Heart left ventricle (tissue), 16 donors: Measurements from ENCODE around the gene KLHDC9. TPM values are rescaled to one million over a fixed set of nuclear protein-coding genes. Genes with fewer than 3 reads are reported as not detected.

Experiments used
- ATAC-seq, 4 donors: fragments of 200-7000 bp; cut with Tn5 transposase; one replicate each; pipeline ENCODE4 v1.9.1; 2020 to 2022; ENCODE audit warnings: moderate library complexity in 4 of 4, mild to moderate bottlenecking in 3 of 4, moderate number of reproducible peaks in 1 of 4
- DNase-seq, 5 donors: peaks; one replicate each; pipeline ENCODE4 v3.0.0-alpha.2; 2020
- H3K27ac ChIP-seq, 12 donors: fragments of 200-600 bp; sonication (generic) in 4 of 12; one replicate each; pipeline versions ENCODE4 v1.5.0 to v1.8.0; 2016 to 2022; ENCODE audit warnings: mild to moderate bottlenecking in 2 of 12
- H3K27me3 ChIP-seq, 9 donors: fragments of 200-600 bp; sonication (generic) in 2 of 9; one replicate each; pipeline versions ENCODE4 v1.5.1 to v1.8.0; 2016 to 2022; ENCODE audit warnings: mild to moderate bottlenecking in 3 of 9
- H3K36me3 ChIP-seq, 9 donors: fragments of 200-600 bp; sonication (generic) in 2 of 9; one replicate each; pipeline versions ENCODE4 v1.5.0 to v1.8.0; 2018 to 2022; ENCODE audit warnings: mild to moderate bottlenecking in 2 of 9
- H3K4me1 ChIP-seq, 12 donors: fragments of 200-600 bp; sonication (generic) in 4 of 12; one replicate each; pipeline versions ENCODE4 v1.5.0 to v1.8.0; 2016 to 2022; ENCODE audit warnings: mild to moderate bottlenecking in 3 of 12
- H3K4me3 ChIP-seq, 12 donors: fragments of 200-600 bp; sonication (generic) in 4 of 12; one replicate each; pipeline versions ENCODE4 v1.5.0 to v1.8.0; 2017 to 2022; ENCODE audit warnings: mild to moderate bottlenecking in 9 of 12, moderate library complexity in 4 of 12
- H3K9me3 ChIP-seq, 12 donors: fragments of 200-600 bp; sonication (generic) in 4 of 12; one replicate each; pipeline versions ENCODE4 v1.5.0 to v1.8.0; 2016 to 2022; ENCODE audit warnings: mild to moderate bottlenecking in 1 of 12
- POLR2A ChIP-seq, 2 donors: fragments of 450-650 bp; IDR thresholded peaks; one replicate each; pipeline ENCODE4 v1.6.1; 2017; ENCODE audit warnings: antibody characterized with exemption in 2 of 2, mild to moderate bottlenecking in 2 of 2, moderate library complexity in 2 of 2
- WGBS, 4 donors: extraction: QIAGEN DNeasy Blood & Tissue Kit in 2 of 4; methylation state at CpG; one replicate each; pipeline versions ENCODE4 v1.1.5 to v1.1.7; 2013 to 2018; 5-methylcytosine and 5-hydroxymethylcytosine counted together
- intact Hi-C, 10 donors: fragments of 100-400 bp; cut with DNase I; formaldehyde crosslinking; loops; one replicate each; pipeline versions ENCODE4 v1.11.1 to v1.14.2; 2022
- polyA plus RNA-seq, 2 donors: library from polyadenylated mRNA; stranded (reverse); fragments of 200-250 nt; gene quantifications; one replicate each; pipeline ENCODE4 v1.2.3, GENCODE V29; 2013
- total RNA-seq, 9 donors: library from RNA; depleted of rRNA in 2 of 9; stranded (reverse); fragments of >200 nt in 2 of 9; fragmentation: NEBNext Ultra II Directional in 3 of 9; extraction: Animal tissue kit (Norgen Biotek cat#: 25700) in 3 of 9; gene quantifications; one replicate each; pipeline versions ENCODE4 v1.1.0 to v1.2.4, GENCODE V29; 2016 to 2023
- TF ChIP-seq, protein P1 (sequence below), 12 donors: fragments of 200-600 bp; sonication (generic) in 4 of 12; IDR thresholded peaks; one replicate each; pipeline versions ENCODE4 v1.5.0 to v1.8.0; 2018 to 2022; ENCODE audit warnings: antibody characterized with exemption in 12 of 12, mild to moderate bottlenecking in 5 of 12
- donor health status: ischemic (EF 13 %, LVEDD 7.1; RV severe dilation, severe dysfunction).
- donor health status: healthy with polysubstance abuse.
- donor health status: DM: no; HTN: yes; CAD: no.
- donor health status: DM: no; HTN: no; CAD: no.
- donor health status: ischemic (EF 25% LVEDD 6.9; RV normal size, moderate dysfunction).
- donor health status: ischemic (EF 25% LVEDD 5.7; RV mildly dilated, moderate dysfunction).
- donor health status: healthy.
- donor health status: DM: yes; HTN: yes; CAD: no.
- donor health status: ischemic (EF 35%, LVEDD 5.7; RV mildly dilated, moderate dysfunction).
- donor health status: nonischemic (EF 11% LVEDD 7.7; RV severe dilation, severe dysfunction).
- donor health status: DM: yes; HTN: yes; CAD: no.
- donor health status: PGD.
- donor health status: ischemic (EF 29% LVEDD 5.4; RV normal size, mild dysfunction).
- donor health status: nonischemic (EF 23%, LVEDD 6.1; RV moderate dilation, normal function).

Gene KLHDC9
- total and polyA plus RNA-seq, 11 donors = 0.43 to 13.3 (median 4.8) TPM

DNA sequence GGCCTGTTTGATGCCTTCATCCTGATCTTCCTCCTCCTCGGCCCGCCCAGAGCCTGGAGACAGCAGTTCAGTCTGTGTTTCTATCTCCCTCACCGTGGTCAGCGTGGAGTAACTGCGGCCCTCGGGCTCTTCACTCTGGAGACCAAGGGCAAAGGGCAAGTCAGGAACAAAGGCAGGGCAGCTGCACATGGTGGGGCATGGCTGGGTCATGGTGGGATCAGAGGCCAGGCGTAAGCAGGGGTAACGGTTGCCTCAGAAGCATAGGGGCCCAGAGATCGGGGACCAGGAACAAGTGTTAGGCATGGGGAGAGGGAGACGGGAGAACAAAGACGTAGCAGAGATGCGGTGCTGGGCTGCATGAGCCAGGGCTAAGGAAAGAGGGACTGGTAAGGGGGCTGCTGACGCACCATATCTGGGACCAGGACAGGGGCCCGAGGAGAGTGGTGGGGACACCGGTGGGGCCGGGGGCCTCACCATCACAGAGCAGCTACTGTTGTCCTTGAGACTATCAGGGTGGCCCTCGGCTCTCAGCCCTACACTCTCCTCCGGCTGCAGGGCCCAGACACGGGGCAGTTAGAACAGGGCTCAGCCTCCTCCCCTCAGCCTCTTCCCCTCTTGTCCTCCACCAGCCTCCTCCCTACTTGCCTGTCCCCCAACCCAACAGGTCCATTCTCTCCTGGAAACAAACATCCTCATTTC, 25.3 kb upstream of the KLHDC9 start:
- peaks cover 0 to 16% (median 0%) of the 10 kb centered on the region in 12 donors for H3K4me1 ChIP-seq
- TF ChIP-seq POLR2A (IDR thresholded peaks at IDR 0.05) = no peak
- TF ChIP-seq, protein P1, sequence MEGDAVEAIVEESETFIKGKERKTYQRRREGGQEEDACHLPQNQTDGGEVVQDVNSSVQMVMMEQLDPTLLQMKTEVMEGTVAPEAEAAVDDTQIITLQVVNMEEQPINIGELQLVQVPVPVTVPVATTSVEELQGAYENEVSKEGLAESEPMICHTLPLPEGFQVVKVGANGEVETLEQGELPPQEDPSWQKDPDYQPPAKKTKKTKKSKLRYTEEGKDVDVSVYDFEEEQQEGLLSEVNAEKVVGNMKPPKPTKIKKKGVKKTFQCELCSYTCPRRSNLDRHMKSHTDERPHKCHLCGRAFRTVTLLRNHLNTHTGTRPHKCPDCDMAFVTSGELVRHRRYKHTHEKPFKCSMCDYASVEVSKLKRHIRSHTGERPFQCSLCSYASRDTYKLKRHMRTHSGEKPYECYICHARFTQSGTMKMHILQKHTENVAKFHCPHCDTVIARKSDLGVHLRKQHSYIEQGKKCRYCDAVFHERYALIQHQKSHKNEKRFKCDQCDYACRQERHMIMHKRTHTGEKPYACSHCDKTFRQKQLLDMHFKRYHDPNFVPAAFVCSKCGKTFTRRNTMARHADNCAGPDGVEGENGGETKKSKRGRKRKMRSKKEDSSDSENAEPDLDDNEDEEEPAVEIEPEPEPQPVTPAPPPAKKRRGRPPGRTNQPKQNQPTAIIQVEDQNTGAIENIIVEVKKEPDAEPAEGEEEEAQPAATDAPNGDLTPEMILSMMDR (IDR thresholded peaks at IDR 0.05) = no peak
- H3K27me3 ChIP-seq = no peaks in the 10 kb centered on the region
- intact Hi-C loops = no loop called here
- DNase-seq = no peak
- H3K4me3 ChIP-seq = no peak overlapping the region
- ATAC-seq = no peak
- H3K27ac ChIP-seq = no peak overlapping the region
- H3K9me3 ChIP-seq = no peaks in the 10 kb centered on the region
- 91 to 96% (median 94%) methylated on average over 19 of the region's 19 CpGs for WGBS, 4 donors
- no peaks in the 10 kb centered on the region for H3K36me3 ChIP-seq

DNA sequence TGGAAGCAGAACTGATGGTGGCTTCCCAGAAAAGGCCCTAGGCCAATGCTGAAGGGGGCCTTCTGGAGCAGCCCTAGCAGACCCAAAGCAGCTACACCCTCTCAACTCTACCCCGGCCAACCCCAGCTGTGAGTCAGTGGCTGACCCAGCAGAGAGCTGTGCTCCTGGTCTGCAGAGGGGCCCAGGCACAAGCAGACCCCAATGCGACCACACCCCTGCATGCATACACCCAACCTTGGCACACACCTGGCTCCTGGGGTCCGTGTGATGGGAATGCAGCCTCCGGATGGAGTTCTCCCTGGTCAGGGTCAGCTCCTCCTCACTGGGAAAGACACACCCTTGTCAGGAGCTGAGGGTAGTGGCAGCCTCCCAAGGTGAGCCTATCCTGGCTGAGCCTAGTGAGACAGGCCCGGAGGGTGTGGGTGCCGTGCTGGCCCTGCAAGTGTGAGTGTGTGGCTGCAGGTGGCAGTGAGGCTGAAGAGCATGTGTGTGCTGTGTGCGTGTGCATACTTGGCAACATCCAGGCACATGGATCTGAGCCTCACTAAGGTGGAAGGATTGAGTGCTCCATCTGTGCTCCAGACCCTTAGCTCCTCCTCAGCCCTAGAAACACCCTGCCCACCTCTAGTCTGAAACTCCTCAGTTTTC, 24.6 kb upstream of the KLHDC9 start:
- 70 to 89% (median 80%) methylated on average over 4 to 7 of the region's 7 CpGs for WGBS, 4 donors
- intact Hi-C loops = no loop called here
- no peaks in the 10 kb centered on the region for H3K36me3 ChIP-seq
- DNase-seq (no peak), ATAC-seq (no peak)
- no peak overlapping the region for H3K27ac ChIP-seq
- H3K4me1 ChIP-seq = peaks cover 0 to 16% (median 0%) of the 10 kb centered on the region in 12 donors
- H3K9me3 ChIP-seq = no peaks in the 10 kb centered on the region
- H3K4me3 ChIP-seq = no peak overlapping the region
- no peaks in the 10 kb centered on the region for H3K27me3 ChIP-seq
- TF ChIP-seq, protein P1 (IDR thresholded peaks at IDR 0.05) = no peak
- no peak for TF ChIP-seq POLR2A (IDR thresholded peaks at IDR 0.05)

DNA sequence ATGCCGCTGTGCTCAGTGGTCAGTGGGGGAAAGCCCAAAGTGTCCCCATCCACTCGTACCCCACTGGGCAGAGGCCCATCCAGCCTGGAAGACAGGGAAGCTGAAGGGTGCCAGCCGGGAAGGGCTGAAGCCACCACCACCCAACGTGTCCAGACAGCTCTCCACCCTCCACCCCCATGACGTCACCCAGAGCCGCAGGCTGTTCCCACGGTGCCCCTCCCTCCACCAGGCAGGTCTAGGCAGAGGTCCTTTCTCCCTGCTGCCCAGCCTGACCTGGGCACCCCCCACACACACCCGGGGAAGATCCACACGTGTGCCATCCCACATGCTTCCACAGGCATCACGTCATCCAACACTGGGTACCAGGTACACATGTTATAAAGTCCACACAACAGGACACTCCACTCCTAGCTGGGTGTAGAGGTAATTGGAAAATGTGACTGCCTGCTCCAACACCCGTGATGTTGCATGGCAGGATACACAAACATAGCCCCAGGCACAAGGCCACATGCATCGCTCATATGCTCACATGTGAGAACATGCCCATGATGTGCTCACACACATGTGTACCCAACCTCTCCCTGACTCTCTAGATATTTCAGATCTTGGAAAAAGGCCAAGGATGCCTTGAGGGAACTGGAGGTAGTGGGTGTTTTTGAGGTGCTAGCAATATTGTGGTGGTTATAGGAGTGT, 23.3 kb upstream of the KLHDC9 start:
- TF ChIP-seq POLR2A (IDR thresholded peaks at IDR 0.05) = no peak
- TF ChIP-seq, protein P1 (IDR thresholded peaks at IDR 0.05) = no peak
- H3K9me3 ChIP-seq = no peaks in the 10 kb centered on the region
- 72 to 82% (median 80%) methylated on average over 11 to 12 of the region's 12 CpGs for WGBS, 4 donors
- H3K4me1 ChIP-seq = peaks cover 0 to 16% (median 0%) of the 10 kb centered on the region in 12 donors
- ATAC-seq (no peak), DNase-seq (no peak)
- H3K4me3 ChIP-seq = no peak overlapping the region
- H3K36me3 ChIP-seq = no peaks in the 10 kb centered on the region
- no peak overlapping the region for H3K27ac ChIP-seq
- intact Hi-C loops = no loop called here
- H3K27me3 ChIP-seq = peaks cover 0 to 4% (median 0%) of the 10 kb centered on the region in 9 donors

DNA sequence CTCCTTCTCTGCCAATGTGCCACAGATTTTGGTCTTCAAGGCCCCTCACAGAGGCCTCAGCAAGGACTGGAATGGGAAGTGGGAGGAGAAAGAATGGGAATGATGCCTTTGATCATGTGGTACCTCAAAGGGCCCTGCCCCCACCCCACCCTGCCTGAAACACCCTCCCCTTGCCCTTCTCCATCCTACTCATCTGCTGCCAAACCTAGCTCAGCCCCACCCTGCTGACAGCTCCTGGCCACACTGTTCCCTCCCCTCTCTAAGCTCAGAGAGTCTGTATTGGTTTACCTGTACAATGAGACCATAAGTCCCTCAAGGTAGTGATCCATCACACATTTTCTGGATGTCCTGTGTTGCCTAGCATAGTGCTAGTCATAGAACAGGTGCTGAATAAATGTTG, 21.8 kb upstream of the KLHDC9 start:
- Histone ChIP-seq H3K4me3 (no peak overlapping the region), H3K4me1 (peaks cover 0 to 4% (median 0%) of the 10 kb centered on the region in 12 donors), H3K27ac (no peak overlapping the region), H3K36me3 (no peaks in the 10 kb centered on the region), H3K9me3 (no peaks in the 10 kb centered on the region), H3K27me3 (peaks cover 0 to 5% (median 0%) of the 10 kb centered on the region in 9 donors)
- ATAC-seq (no peak), DNase-seq (no peak)
- TF ChIP-seq, protein P1 (IDR thresholded peaks at IDR 0.05) = no peak
- no peak for TF ChIP-seq POLR2A (IDR thresholded peaks at IDR 0.05)
- intact Hi-C loops = no loop called here
